SK-N-MC (cell line): Measurements from ENCODE around the gene NLGN1.

ENCODE experiments used
- EZH2 ChIP-seq: fragments of 200-600 bp; sonication (generic); IDR thresholded peaks from one replicate; pipeline ENCODE4 v1.6.1; 2017; ENCODE audit warnings: antibody characterized with exemption
- FOXP2 ChIP-seq: optimal IDR thresholded peaks from 2 replicates; pipeline ENCODE3; 2011; ENCODE audit warnings: mild to moderate bottlenecking, moderate library complexity; ENCODE audit not compliant: insufficient read depth; ENCODE audit errors: extremely low read length, control extremely low read depth
- POLR2AphosphoS5 ChIP-seq: IDR thresholded peaks from 2 replicates; pipeline ENCODE4 v1.6.1; 2012; ENCODE audit warnings: mild to moderate bottlenecking, low read depth, low read length, borderline replicate concordance

- no peak for TF ChIP-seq EZH2
- no peak for TF ChIP-seq POLR2AphosphoS5
- no peak for TF ChIP-seq FOXP2
Observed at GRCh38 chr3:174229916-174230315, 832.4 kb downstream of the NLGN1 start.
